ENCODE data around the gene GLRA3.

GRCh38 chr4:174746710-174747109, 82.3 kb downstream of the GLRA3 start:
- TF ChIP-seq CTCF (IDR thresholded peaks at IDR 0.05) (no peak), EP300 (IDR thresholded peaks at IDR 0.05) (no peak), POLR2A (IDR thresholded peaks at IDR 0.05) (no peak), POLR2AphosphoS5 (IDR thresholded peaks at IDR 0.05) (no peak)
